ENCODE measurements around the gene SSPN.

Gene SSPN

GRCh38 chr12:26195250-26195640, at the start of gene SSPN:
Gene SSPN, plus strand, starts transcription at chr12:26195573. Its CDS starts 100 bp downstream, at chr12:26195673.
- no peak for TF ChIP-seq YY1 (IDR thresholded peaks at IDR 0.05; ENCODE audit: low read depth)
- peak; percentile 14; the same call in 1 of the 2 replicates for TF ChIP-seq TCF12 (IDR thresholded peaks at IDR 0.05; ENCODE audit: low read depth)
- TF ChIP-seq NFIC (IDR thresholded peaks at IDR 0.05), result no peak
- TF ChIP-seq USF1 (IDR thresholded peaks at IDR 0.05), result no peak
- no peak for TF ChIP-seq CREB1 (IDR thresholded peaks at IDR 0.05; ENCODE audit: low read depth)
- TF ChIP-seq, protein P1, sequence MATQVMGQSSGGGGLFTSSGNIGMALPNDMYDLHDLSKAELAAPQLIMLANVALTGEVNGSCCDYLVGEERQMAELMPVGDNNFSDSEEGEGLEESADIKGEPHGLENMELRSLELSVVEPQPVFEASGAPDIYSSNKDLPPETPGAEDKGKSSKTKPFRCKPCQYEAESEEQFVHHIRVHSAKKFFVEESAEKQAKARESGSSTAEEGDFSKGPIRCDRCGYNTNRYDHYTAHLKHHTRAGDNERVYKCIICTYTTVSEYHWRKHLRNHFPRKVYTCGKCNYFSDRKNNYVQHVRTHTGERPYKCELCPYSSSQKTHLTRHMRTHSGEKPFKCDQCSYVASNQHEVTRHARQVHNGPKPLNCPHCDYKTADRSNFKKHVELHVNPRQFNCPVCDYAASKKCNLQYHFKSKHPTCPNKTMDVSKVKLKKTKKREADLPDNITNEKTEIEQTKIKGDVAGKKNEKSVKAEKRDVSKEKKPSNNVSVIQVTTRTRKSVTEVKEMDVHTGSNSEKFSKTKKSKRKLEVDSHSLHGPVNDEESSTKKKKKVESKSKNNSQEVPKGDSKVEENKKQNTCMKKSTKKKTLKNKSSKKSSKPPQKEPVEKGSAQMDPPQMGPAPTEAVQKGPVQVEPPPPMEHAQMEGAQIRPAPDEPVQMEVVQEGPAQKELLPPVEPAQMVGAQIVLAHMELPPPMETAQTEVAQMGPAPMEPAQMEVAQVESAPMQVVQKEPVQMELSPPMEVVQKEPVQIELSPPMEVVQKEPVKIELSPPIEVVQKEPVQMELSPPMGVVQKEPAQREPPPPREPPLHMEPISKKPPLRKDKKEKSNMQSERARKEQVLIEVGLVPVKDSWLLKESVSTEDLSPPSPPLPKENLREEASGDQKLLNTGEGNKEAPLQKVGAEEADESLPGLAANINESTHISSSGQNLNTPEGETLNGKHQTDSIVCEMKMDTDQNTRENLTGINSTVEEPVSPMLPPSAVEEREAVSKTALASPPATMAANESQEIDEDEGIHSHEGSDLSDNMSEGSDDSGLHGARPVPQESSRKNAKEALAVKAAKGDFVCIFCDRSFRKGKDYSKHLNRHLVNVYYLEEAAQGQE (IDR thresholded peaks at IDR 0.05; ENCODE audit: low read depth), result no peak
- 0 out of 2 replicates have a peak, but pooled peaks have one; percentile 31 for TF ChIP-seq ZBTB7A (IDR thresholded peaks at IDR 0.05; ENCODE audit: low read depth)
- TF ChIP-seq EGR1 (IDR thresholded peaks at IDR 0.05), result no peak
- no peak; the same call in 1 of the 2 replicates for TF ChIP-seq RAD21 (IDR thresholded peaks at IDR 0.05; ENCODE audit: low read depth)
- TF ChIP-seq TEAD4 (IDR thresholded peaks at IDR 0.05), result peak; percentile 77
- no peak for TF ChIP-seq CEBPB (IDR thresholded peaks at IDR 0.05)
- no peak for TF ChIP-seq EP300 (IDR thresholded peaks at IDR 0.05; ENCODE audit: borderline replicate concordance)
- TF ChIP-seq, protein P2, sequence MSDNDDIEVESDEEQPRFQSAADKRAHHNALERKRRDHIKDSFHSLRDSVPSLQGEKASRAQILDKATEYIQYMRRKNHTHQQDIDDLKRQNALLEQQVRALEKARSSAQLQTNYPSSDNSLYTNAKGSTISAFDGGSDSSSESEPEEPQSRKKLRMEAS (IDR thresholded peaks at IDR 0.05), result no peak; the same call in 1 of the 2 replicates

GRCh38 chr12:26148291-26148690, 47.1 kb upstream of the SSPN start:
- no peak for TF ChIP-seq USF1 (IDR thresholded peaks at IDR 0.05)
- no peak for TF ChIP-seq CREB1 (IDR thresholded peaks at IDR 0.05; ENCODE audit: low read depth)
- no peak for TF ChIP-seq EGR1 (IDR thresholded peaks at IDR 0.05)
- no peak for TF ChIP-seq CEBPB (IDR thresholded peaks at IDR 0.05)
- TF ChIP-seq, protein P2 (IDR thresholded peaks at IDR 0.05), result no peak
- no peak for TF ChIP-seq FOXM1 (IDR thresholded peaks at IDR 0.05; ENCODE audit: borderline replicate concordance, low read depth)
- TF ChIP-seq TAF1 (IDR thresholded peaks at IDR 0.05; ENCODE audit: low read depth), result no peak
- TF ChIP-seq TCF12 (IDR thresholded peaks at IDR 0.05; ENCODE audit: low read depth), result no peak
- TF ChIP-seq RAD21 (IDR thresholded peaks at IDR 0.05; ENCODE audit: low read depth), result no peak
- no peak for TF ChIP-seq NFIC (IDR thresholded peaks at IDR 0.05)
- TF ChIP-seq ZBTB7A (IDR thresholded peaks at IDR 0.05; ENCODE audit: low read depth), result no peak
- TF ChIP-seq EP300 (IDR thresholded peaks at IDR 0.05; ENCODE audit: borderline replicate concordance), result no peak

DNA sequence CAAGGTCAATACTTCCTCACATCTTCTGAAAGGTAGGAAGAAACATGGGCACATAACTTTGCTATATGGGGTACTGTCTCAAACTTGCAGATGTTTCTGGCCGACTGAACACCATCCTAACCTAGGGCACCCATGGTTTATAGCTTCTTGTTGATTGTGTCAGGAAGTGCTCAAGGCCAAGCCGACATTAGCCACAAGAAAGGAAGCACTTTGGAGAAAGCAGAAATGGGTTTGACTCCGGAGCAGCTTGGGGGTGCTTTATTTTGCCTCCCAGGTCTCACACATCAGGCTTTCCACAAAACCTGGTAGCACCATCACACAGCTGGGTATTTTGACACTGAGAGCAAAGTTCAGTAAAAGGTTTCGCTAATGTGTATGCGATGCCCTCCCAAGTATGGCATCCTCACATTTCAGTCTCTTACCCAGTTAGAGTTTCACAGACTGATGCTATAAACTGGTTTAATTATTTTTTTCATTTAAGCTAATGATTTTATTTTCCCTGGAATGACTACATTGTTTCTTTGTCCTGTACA, 45.3 kb upstream of the SSPN start:
- TF ChIP-seq, protein P1 (IDR thresholded peaks at IDR 0.05; ENCODE audit: low read depth), result no peak
- no peak for TF ChIP-seq ZBTB7A (IDR thresholded peaks at IDR 0.05; ENCODE audit: low read depth)
- no peak for TF ChIP-seq YY1 (IDR thresholded peaks at IDR 0.05; ENCODE audit: low read depth)
- no peak for TF ChIP-seq NFIC (IDR thresholded peaks at IDR 0.05)
- no peak for TF ChIP-seq RAD21 (IDR thresholded peaks at IDR 0.05; ENCODE audit: low read depth)
- TF ChIP-seq EP300 (IDR thresholded peaks at IDR 0.05; ENCODE audit: borderline replicate concordance), result no peak
- no peak for TF ChIP-seq CEBPB (IDR thresholded peaks at IDR 0.05)
- TF ChIP-seq TAF1 (IDR thresholded peaks at IDR 0.05; ENCODE audit: low read depth), result no peak
- TF ChIP-seq TCF12 (IDR thresholded peaks at IDR 0.05; ENCODE audit: low read depth), result no peak

GRCh38 chr12:26150736-26151450, 44.5 kb upstream of the SSPN start:
- TF ChIP-seq TAF1 (IDR thresholded peaks at IDR 0.05; ENCODE audit: low read depth), result no peak
- TF ChIP-seq USF1 (IDR thresholded peaks at IDR 0.05), result no peak
- TF ChIP-seq NFIC (IDR thresholded peaks at IDR 0.05), result no peak
- TF ChIP-seq, protein P1 (IDR thresholded peaks at IDR 0.05; ENCODE audit: low read depth), result no peak
- TF ChIP-seq ZBTB7A (IDR thresholded peaks at IDR 0.05; ENCODE audit: low read depth), result no peak
- TF ChIP-seq FOXM1 (IDR thresholded peaks at IDR 0.05; ENCODE audit: borderline replicate concordance, low read depth), result no peak
- TF ChIP-seq TEAD4 (IDR thresholded peaks at IDR 0.05), result no peak
- no peak for TF ChIP-seq TCF12 (IDR thresholded peaks at IDR 0.05; ENCODE audit: low read depth)
- TF ChIP-seq RAD21 (IDR thresholded peaks at IDR 0.05; ENCODE audit: low read depth), result no peak
- TF ChIP-seq CREB1 (IDR thresholded peaks at IDR 0.05; ENCODE audit: low read depth), result no peak
- TF ChIP-seq, protein P2 (IDR thresholded peaks at IDR 0.05), result no peak
- no peak for TF ChIP-seq EGR1 (IDR thresholded peaks at IDR 0.05)
- TF ChIP-seq YY1 (IDR thresholded peaks at IDR 0.05; ENCODE audit: low read depth), result no peak
- TF ChIP-seq CEBPB (IDR thresholded peaks at IDR 0.05), result no peak
- no peak for TF ChIP-seq EP300 (IDR thresholded peaks at IDR 0.05; ENCODE audit: borderline replicate concordance)

Data from Ishikawa (cell line).